ENCODE results near the gene HIVEP2. TPM values are rescaled to one million over a fixed set of nuclear protein-coding genes. Genes with fewer than 3 reads are reported as not detected.

The HIVEP2 gene
- total RNA-seq, 1 experiment from 2014 or later, result 10.3 TPM

- in situ Hi-C loops (cut with HindIII; ENCODE audit: low pct_unique_long_range_greater_than_20kb, low sequenced_read_pairs) (no loop called here), intact Hi-C loops (cut with micrococcal nuclease; ENCODE audit: unreplicated experiment) (no loop called here)
- TF ChIP-seq TCF7L2 (IDR thresholded peaks at IDR 0.05; ENCODE audit: low read depth, low read length) (no peak), REST (IDR thresholded peaks at IDR 0.05; ENCODE audit: insufficient read depth in 1 of 2, low read depth in 2 of 2, low read length in 1 of 2) (no peak), SIN3A (IDR thresholded peaks at IDR 0.05; ENCODE audit: borderline replicate concordance, insufficient read depth, low read depth, low read length) (no peak), POLR2AphosphoS5 (IDR thresholded peaks at IDR 0.05; ENCODE audit: low read depth, low read length) (no peak), CTCF (IDR thresholded peaks at IDR 0.05) (no peak)
- Histone ChIP-seq H3K36me3 (ENCODE audit: control insufficient read depth, insufficient read depth, low read length) (no peaks in the 10 kb centered on the region), H3K4me3 (ENCODE audit: low read depth in 2 of 2, low read length in 2 of 2) (no peak overlapping the region), H3K27me3 (ENCODE audit: control insufficient read depth, insufficient read depth, low read length) (no peaks in the 10 kb centered on the region), H3K4me1 (ENCODE audit: control insufficient read depth, insufficient read depth, low read length) (peaks cover 14% of the 10 kb centered on the region), H3K9me3 (ENCODE audit: control insufficient read depth, insufficient read depth, low read depth, low read length) (no peaks in the 10 kb centered on the region), H3K27ac (ENCODE audit: low read length) (no peak overlapping the region)
- BruUV-seq (replicated peaks), result no TSS peak
- no peak for ATAC-seq
- ChIA-PET POLR2A (no interaction called here), CTCF (no interaction called here)
- no peak for DNase-seq (ENCODE audit: low read depth, low spot score)
These were observed 12.1 kb downstream of the HIVEP2 start for GRCh38 chr6:142932889-142933288.

- CTCF ChIA-PET, result no interaction called here
- Histone ChIP-seq H3K4me3 (ENCODE audit: low read depth in 2 of 2, low read length in 2 of 2) (no peak overlapping the region), H3K4me1 (ENCODE audit: control insufficient read depth, insufficient read depth, low read length) (peaks cover 31% of the 10 kb centered on the region), H3K36me3 (ENCODE audit: control insufficient read depth, insufficient read depth, low read length) (no peaks in the 10 kb centered on the region), H3K27ac (ENCODE audit: low read length) (no peak overlapping the region; the same call in 1 of the 2 replicates), H3K27me3 (ENCODE audit: control insufficient read depth, insufficient read depth, low read length) (no peaks in the 10 kb centered on the region), H3K9me3 (ENCODE audit: control insufficient read depth, insufficient read depth, low read depth, low read length) (no peaks in the 10 kb centered on the region)
- TF ChIP-seq POLR2AphosphoS5 (IDR thresholded peaks at IDR 0.05; ENCODE audit: low read depth, low read length), result no peak
- TF ChIP-seq TCF7L2 (IDR thresholded peaks at IDR 0.05; ENCODE audit: low read depth, low read length), result no peak
- TF ChIP-seq SIN3A (IDR thresholded peaks at IDR 0.05; ENCODE audit: borderline replicate concordance, insufficient read depth, low read depth, low read length), result no peak
- TF ChIP-seq CTCF (IDR thresholded peaks at IDR 0.05), result no peak
- no peak for TF ChIP-seq REST (IDR thresholded peaks at IDR 0.05; ENCODE audit: insufficient read depth in 1 of 2, low read depth in 2 of 2, low read length in 1 of 2)
- no TSS peak for BruUV-seq (replicated peaks)
- in situ Hi-C loops (cut with HindIII; ENCODE audit: low pct_unique_long_range_greater_than_20kb, low sequenced_read_pairs), result no loop called here
- POLR2A ChIA-PET, result interaction anchor here (0.9 kb wide), 1 partner anchor 36 kb away, joined by 12 read pairs; no protein-coding TSS in a partner anchor
- DNase-seq (ENCODE audit: low read depth, low spot score) (no peak), ATAC-seq (no peak)
- intact Hi-C loops (cut with micrococcal nuclease; ENCODE audit: unreplicated experiment), result no loop called here
These were observed 15.1 kb downstream of the HIVEP2 start for GRCh38 chr6:142929751-142930358.

Data from Panc1 (cell line).